ENCODE data around the gene SORCS2.
A peak's percentile ranks its signal among the peaks of the same experiment; 100 is the strongest.

Gene SORCS2

DNA sequence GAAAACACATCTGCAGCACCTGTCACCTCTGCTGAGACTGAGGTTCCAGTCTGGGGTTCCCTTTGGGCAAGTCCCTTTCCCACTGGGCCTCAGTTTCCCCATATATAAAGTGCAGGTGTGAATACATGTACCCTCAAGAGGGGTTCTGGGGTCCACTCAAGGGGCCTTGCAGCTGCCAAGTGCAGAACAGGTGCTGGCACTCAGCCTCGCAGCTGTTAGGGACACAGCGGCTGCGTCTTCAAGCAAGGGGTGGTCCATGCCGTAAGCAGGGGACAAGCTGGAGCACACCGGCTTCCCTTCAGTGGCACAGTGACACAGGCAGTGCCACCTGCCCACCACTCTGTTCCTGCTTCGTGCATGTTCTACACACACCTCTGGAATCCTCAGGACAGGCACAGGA is 329.3 kb downstream of the SORCS2 start:
- no peak for DNase-seq

DNA sequence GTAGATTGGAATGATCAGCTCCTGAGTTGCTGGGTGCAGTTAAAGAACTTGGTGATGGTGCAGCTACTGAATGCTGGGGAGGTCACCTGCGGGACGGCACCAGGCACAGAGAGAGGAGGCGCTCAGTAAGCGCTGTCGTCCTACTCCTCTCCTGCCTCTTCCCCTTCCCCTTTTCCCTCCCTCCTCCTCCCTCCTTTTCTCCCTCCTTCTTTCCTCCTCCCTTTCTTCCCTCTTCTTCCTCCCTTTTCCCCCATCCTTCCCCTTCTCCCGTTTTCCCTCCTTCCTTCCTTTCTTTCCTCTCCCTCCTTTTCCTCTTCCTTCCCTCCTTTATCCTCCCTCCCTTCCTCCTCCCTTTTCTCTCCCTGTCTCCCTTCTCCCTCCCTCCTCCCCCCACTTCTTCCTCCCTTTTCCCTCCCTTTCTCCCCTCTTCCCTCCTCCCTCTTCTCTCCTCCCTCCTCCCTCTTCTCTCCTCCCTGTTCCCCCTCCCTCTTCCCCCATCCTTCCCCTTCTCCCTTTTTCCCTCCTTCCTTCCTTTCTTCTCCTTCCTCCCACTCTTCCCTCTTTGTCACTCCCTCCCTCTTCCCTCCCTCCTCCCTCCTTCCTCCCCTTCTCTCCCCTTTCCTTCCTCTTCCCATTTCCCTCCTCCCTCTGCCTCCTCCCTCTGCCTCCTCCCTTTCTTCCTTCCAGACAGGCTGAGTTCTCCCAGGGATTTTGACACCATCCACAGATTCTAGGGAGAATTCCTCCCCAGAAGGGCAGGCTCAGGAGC is 330.3 kb downstream of the SORCS2 start:
- DNase-seq: no peak

DNA sequence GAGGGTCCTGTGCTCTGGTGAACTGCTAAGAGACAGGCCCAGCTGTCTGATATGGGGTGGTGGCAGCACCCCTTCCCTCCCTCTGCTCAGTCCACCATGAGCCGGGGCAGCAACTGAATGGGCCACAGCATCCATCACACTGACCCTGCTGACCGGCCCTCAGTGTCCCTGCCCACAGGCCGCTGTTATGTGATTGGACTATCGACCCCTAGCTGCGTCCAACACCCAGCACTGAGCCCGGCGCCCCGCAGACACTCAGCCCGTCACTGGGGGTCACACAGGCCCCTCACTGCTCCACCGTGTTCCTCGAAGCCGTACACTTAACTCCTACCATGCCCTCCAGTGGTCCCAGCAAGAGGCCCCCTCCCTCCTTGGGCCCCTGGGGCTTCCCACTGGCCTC is 331.2 kb downstream of the SORCS2 start:
- no peak for DNase-seq

- DNase-seq: no peak
These were observed 331.8 kb downstream of the SORCS2 start for GRCh38 chr4:7524064-7524682.

DNA sequence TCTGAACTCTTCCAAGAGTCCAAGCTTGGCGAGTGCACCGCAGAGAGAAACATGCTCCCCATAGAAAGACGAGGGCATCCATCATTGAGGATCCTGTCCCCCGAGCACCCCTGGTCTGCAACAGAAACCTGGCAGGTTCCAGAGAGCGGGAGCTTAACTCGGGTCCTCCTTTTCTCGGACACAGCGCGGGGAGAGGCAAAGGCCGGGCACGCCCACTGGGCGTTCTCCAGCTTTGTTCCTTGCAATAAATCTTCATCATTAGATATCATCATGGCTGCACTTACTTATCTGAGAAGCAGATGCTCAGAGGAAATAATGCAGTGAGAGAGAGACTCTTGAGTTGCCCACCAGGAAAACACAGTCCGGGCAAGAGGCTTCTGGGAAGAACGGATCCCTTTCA is 332.5 kb downstream of the SORCS2 start:
- no peak for DNase-seq

- no peak for DNase-seq
These were observed 334.2 kb downstream of the SORCS2 start for GRCh38 chr4:7526491-7526890.

DNA sequence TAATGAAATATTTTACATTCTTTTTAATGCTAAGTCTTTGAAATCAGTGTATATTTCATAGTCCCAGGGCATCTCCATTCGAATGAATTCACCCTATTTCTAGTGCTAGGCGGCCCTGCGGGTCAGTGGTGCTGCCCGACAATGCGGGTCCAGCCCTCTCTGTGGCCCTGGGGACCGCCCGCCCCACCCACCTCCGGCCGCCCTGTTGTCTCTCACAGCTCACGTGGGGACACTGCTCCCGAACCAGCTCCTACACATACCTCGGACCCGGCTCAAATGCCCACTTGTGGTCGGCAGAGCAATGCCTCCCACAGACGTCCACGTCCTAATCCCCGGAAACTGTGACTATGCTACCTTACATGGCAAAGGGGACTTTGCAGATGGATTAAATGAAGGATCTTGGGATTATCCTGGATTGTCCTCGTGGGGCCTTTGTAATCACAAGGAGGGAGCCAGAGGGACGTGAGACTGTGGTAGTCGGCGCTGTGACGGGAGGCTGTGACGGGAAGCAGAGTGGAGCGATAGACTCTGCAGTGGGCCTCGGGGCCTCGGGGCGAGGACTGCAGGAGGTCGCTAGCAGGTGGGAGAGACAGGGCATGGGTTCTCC is 334.7 kb downstream of the SORCS2 start:
- no peak for DNase-seq

GRCh38 chr4:7529368-7530080 is 337.2 kb downstream of the SORCS2 start:
- DNase-seq: no peak

GRCh38 chr4:7530082-7530481 is 337.7 kb downstream of the SORCS2 start:
- no peak for DNase-seq

- no peak for DNase-seq
These were observed 338.7 kb downstream of the SORCS2 start for GRCh38 chr4:7530932-7531639.

- no peak for DNase-seq
These were observed 339.3 kb downstream of the SORCS2 start for GRCh38 chr4:7531640-7531994.

DNA sequence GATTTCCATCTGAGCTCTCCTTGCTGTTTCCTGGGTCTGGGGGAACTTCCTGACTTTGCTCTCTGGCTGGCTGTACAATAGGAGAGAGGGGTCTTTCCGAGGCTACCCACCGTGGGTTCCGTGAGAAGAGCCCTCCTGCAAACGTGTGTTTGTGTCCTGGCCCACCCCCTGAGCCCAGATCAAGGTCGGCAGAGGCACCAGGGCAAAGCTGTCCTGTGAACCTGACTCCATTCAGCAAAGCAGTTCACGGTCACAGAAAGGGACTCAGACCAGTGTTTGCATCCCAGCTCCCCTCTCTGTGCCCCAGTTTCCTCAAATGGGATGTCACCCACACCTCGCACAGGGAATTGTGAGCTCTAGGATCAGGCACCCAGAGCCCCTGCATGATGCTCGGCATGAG is 339.7 kb downstream of the SORCS2 start:
- DNase-seq: no peak

- DNase-seq: no peak
These were observed 340.9 kb downstream of the SORCS2 start for GRCh38 chr4:7533267-7533666.

- DNase-seq: no peak
These were observed 342.8 kb downstream of the SORCS2 start for GRCh38 chr4:7535094-7535493.

DNA sequence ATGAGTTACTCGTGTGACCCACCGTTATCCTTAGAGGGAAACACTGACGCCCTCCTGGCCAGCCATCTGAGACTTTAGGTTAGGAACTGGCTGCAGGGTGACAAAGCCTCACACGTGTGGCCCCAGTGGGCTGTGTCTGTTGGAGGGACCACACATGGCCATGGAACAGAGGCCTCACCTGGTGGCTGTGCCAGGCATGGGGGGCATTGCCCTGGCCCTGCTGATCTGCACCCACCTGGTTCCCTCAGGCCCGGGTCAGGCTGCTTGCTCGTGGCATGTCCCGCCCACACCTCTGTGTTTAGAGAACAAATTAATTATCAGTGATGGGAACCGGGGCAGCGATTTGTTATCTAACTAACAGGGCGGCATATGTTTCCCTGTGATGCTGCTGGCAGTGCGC is 343.3 kb downstream of the SORCS2 start:
- DNase-seq: no peak

- DNase-seq: no peak
These were observed 344.5 kb downstream of the SORCS2 start for GRCh38 chr4:7536876-7537275.

GRCh38 chr4:7537853-7538400 is 345.6 kb downstream of the SORCS2 start:
- DNase-seq: no peak

- DNase-seq: no peak
These were observed 346.2 kb downstream of the SORCS2 start for GRCh38 chr4:7538518-7538917.

- no peak for DNase-seq
These were observed 346.8 kb downstream of the SORCS2 start for GRCh38 chr4:7539186-7539585.

- peak; percentile 6 for DNase-seq
These were observed 347.3 kb downstream of the SORCS2 start for GRCh38 chr4:7539659-7540058.

GRCh38 chr4:7540206-7540605 is 347.9 kb downstream of the SORCS2 start:
- no peak for DNase-seq

DNA sequence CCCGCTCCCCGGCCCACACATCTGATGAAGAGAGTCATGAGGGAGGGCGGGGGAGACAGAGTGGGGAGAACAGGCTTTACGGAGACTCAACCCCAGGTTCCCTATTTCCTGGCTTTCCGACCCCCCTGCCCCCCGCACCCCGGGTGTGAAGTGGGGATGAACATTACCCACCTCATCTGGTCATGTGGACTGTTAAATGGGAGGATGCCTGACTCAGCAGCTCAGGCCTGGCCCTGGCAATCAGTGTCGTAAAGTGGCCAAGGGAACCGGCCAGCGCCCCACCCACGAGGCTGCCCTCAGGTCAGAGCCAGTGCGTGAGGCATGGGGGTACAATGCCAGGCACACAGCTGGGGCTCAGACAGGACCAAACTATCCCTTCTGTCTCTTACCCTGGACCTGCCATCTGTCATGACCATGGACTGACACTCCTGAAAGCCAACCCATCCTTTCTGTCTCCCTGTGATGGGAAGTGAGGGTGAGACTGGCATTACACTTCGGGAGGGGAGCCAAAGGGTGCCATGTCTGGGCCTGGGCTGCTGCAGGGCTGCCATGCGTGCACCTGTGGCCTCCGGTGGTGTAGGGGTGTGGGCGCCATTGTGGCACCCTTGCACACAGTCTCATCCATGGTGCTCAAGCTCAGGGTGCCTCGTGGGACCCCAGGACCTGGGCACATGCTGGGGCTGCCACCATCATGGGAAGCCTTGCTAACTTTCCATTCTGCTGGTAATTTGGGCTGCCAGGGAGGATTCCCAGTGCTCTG is 348.5 kb downstream of the SORCS2 start:
- DNase-seq: no peak

All from fibroblast of upper back skin (primary cell).